GM12878 (cell line): ENCODE results near the gene HGS. TPM values are rescaled to one million over a fixed set of nuclear protein-coding genes. Genes with fewer than 3 reads are reported as not detected.

ENCODE experiments used
- ATAC-seq: fragments of 200-7000 bp; cut with Tn5 transposase; 3 replicates; pipeline ENCODE4 v1.9.1; 2020; ENCODE audit warnings: mild to moderate bottlenecking, moderate library complexity
- BruUV-seq: library from RNA; stranded (reverse); fragments of 400-500 nt; replicated peaks from 2 replicates; lab custom pipeline; 2021; lab: Mats Ljungman, UMichigan
- CTCF ChIA-PET: fragments of 300-600 bp; sonication (Branson Sonifier 250); formaldehyde crosslinking; extraction: SDS; loops from one replicate; lab custom pipeline; 2021; ENCODE audit warnings: inconsistent platforms; lab: Yijun Ruan, JAX
- POLR2A ChIA-PET: fragments of 350-600 bp; formaldehyde crosslinking; extraction: SDS; loops from one replicate; lab custom pipeline; 2021; ENCODE audit warnings: inconsistent platforms; lab: Charles Lee
- RAD21 ChIA-PET: fragments of 300-600 bp; sonication (Branson Sonifier 250); formaldehyde crosslinking; loops from one replicate; lab custom pipeline; 2023; ENCODE audit warnings: antibody characterized with exemption; ENCODE audit not compliant: unreplicated experiment; lab: Charles Lee
- SMC1A ChIA-PET: fragments of 300-600 bp; sonication (Branson Sonifier 250); formaldehyde crosslinking; loops from one replicate; lab custom pipeline; 2023; ENCODE audit not compliant: unreplicated experiment, uncharacterized antibody; lab: Charles Lee
- DNase-seq: peaks from one replicate; pipeline ENCODE4 v3.0.0-alpha.2; 2011; ENCODE audit warnings: low read depth, low spot score
- FAIRE-seq: peaks from 3 replicates; lab custom pipeline; 2011; peaks lifted over from hg19 to GRCh38; lab: Jason Lieb, UNC
- H2AFZ ChIP-seq: 2 replicates; pipeline ENCODE4 v1.6.0; 2011; ENCODE audit warnings: low read depth, low read length, control low read depth; ENCODE audit not compliant: control insufficient read depth
- H3K27ac ChIP-seq: 2 replicates; pipeline ENCODE4 v1.5.1; 2011; ENCODE audit warnings: control low read depth; ENCODE audit not compliant: control insufficient read depth, insufficient read depth
- H3K27me3 ChIP-seq, 2 experiments: replicated peaks in 1 of 2; 2 replicates each; pipeline versions ENCODE4 v1.6.0 to v1.6.1; 2011; ENCODE audit warnings: low read length in 1 of 2; ENCODE audit not compliant: control insufficient read depth in 2 of 2, insufficient read depth in 2 of 2
- H3K36me3 ChIP-seq, 2 experiments: 2 replicates each; pipeline ENCODE4 v1.5.1; 2011; ENCODE audit warnings: low read length in 1 of 2; ENCODE audit not compliant: control insufficient read depth in 2 of 2, insufficient read depth in 2 of 2
- H3K4me1 ChIP-seq: 2 replicates; pipeline ENCODE4 v1.6.1; 2011; ENCODE audit warnings: mild to moderate bottlenecking, low read length, moderate library complexity, mixed read lengths; ENCODE audit not compliant: control insufficient read depth, insufficient read depth
- H3K4me2 ChIP-seq: 2 replicates; pipeline ENCODE4 v1.6.0; 2011; ENCODE audit warnings: control low read depth; ENCODE audit not compliant: control insufficient read depth, insufficient read depth
- H3K4me3 ChIP-seq: fragments of 200-600 bp; sonication (generic); 2 replicates; pipeline ENCODE4 v1.5.1; 2016
- H3K79me2 ChIP-seq: 2 replicates; pipeline ENCODE4 v1.6.0; 2011; ENCODE audit warnings: low read length; ENCODE audit not compliant: control insufficient read depth, insufficient read depth
- H3K9ac ChIP-seq: 2 replicates; pipeline ENCODE4 v1.8.0; 2011; ENCODE audit warnings: low read length, control low read depth, mixed read lengths; ENCODE audit not compliant: control insufficient read depth, insufficient read depth
- H3K9me3 ChIP-seq: replicated peaks from 3 replicates; pipeline ENCODE4 v1.5.1; 2011; ENCODE audit warnings: mild to moderate bottlenecking, low read length; ENCODE audit not compliant: control insufficient read depth, insufficient read depth
- H4K20me1 ChIP-seq: 2 replicates; pipeline ENCODE4 v1.6.0; 2011; ENCODE audit not compliant: control insufficient read depth, insufficient read depth
- FOXK2 ChIP-seq: fragments of 450-650 bp; IDR thresholded peaks from 2 replicates; pipeline ENCODE4 v1.6.1; 2017; ENCODE audit warnings: mild to moderate bottlenecking, moderate library complexity
- MEF2B ChIP-seq: fragments of 450-650 bp; IDR thresholded peaks from 2 replicates; pipeline ENCODE4 v1.6.1; 2018; ENCODE audit warnings: mild to moderate bottlenecking, moderate library complexity; ENCODE audit not compliant: partially characterized antibody, poor library complexity, severe bottlenecking
- POLR2A ChIP-seq: IDR thresholded peaks from 2 replicates; pipeline ENCODE4 v1.6.1; 2011; ENCODE audit warnings: low read depth, mild to moderate bottlenecking, low read length
- WGBS: methylation state at CpG from one replicate; pipeline ENCODE4 v1.1.6; 2016; ENCODE audit warnings: low lambda C conversion rate; ENCODE audit not compliant: insufficient replicate concordance, insufficient coverage; ENCODE audit errors: missing lambda C conversion rate; 5-methylcytosine and 5-hydroxymethylcytosine counted together
- in situ Hi-C: fragments of 300-500 bp; cut with MboI; formaldehyde crosslinking; loops from 9 replicates; pipeline ENCODE4 v1.14.3; 2018; ENCODE audit warnings: mixed read lengths
- intact Hi-C: fragments of 100-400 bp; cut with micrococcal nuclease; formaldehyde crosslinking; loops from one replicate; pipeline ENCODE4 v1.14.2; 2022; ENCODE audit not compliant: unreplicated experiment
- polyA plus RNA-seq, 11 experiments: library from polyadenylated mRNA; depleted of rRNA in 4 of 11; unstranded in 6 of 11; stranded (reverse) in 5 of 11; fragments of >200 nt; fragmentation: Nextera tagmentation in 4 of 11; fragmentation: Illumina TruSeq in 1 of 11; extraction: Ambion mirVana in 4 of 11; extraction: Trizol in 1 of 11; gene quantifications; 1 replicate in 1 of 11; 2 replicates in 10 of 11; pipeline versions ENCODE4 v1.2.1 to v1.2.3, GENCODE V29; 2011 to 2016; ENCODE audit warnings: inconsistent platforms in 2 of 11, missing spikeins in 2 of 11, low read depth in 1 of 11
- total RNA-seq, 4 experiments: library from RNA; depleted of rRNA in 3 of 4; stranded (reverse); fragments of >200 nt in 3 of 4; fragmentation: Illumina TruSeq in 1 of 4; extraction: Trizol in 1 of 4; gene quantifications; 2 replicates each; pipeline versions ENCODE4 v1.2.1 to v1.2.3, GENCODE V29; 2013 to 2021
- TF ChIP-seq, protein P1 (sequence below): fragments of 450-650 bp; formaldehyde crosslinking; IDR thresholded peaks from 2 replicates; pipeline ENCODE4 v1.4.0; 2022; ENCODE audit warnings: mild to moderate bottlenecking, moderate library complexity

Gene HGS
- total and polyA plus RNA-seq, 10 of the 15 experiments (the other 5 are each of a cell fraction or from before 2014, with no cell fraction given): 2.2 to 85.6 (median 55.3) TPM

GRCh38 chr17:81676906-81677305 lies 6.9 kb upstream of the HGS start:
- TF ChIP-seq, protein P1, sequence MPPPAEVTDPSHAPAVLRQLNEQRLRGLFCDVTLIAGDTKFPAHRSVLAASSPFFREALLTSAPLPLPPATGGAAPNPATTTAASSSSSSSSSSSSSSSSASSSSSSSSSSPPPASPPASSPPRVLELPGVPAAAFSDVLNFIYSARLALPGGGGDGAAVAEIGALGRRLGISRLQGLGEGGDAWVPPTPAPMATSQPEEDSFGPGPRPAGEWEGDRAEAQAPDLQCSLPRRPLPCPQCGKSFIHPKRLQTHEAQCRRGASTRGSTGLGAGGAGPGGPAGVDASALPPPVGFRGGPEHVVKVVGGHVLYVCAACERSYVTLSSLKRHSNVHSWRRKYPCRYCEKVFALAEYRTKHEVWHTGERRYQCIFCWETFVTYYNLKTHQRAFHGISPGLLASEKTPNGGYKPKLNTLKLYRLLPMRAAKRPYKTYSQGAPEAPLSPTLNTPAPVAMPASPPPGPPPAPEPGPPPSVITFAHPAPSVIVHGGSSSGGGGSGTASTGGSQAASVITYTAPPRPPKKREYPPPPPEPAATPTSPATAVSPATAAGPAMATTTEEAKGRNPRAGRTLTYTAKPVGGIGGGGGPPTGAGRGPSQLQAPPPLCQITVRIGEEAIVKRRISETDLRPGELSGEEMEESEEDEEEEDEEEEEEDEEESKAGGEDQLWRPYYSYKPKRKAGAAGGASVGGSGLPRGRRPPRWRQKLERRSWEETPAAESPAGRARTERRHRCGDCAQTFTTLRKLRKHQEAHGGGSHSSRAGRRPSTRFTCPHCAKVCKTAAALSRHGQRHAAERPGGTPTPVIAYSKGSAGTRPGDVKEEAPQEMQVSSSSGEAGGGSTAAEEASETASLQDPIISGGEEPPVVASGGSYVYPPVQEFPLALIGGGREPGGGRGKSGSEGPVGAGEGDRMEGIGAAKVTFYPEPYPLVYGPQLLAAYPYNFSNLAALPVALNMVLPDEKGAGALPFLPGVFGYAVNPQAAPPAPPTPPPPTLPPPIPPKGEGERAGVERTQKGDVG: no peak
- TF ChIP-seq MEF2B (no peak), POLR2A (peak; percentile 37; the same call in 1 of the 2 replicates), FOXK2 (no peak)
- TF ChIP-seq, all 136 proteins: peak for 1
- ATAC-seq (no peak), DNase-seq (no peak), FAIRE-seq (no peak)
- CTCF ChIA-PET: interaction anchor here (1.4 to 1.6 kb wide), 2 partner anchors 26 to 35 kb away, joined by 4 to 6 read pairs; partner anchors contain the start of genes MRPL12 and SLC25A10
- SMC1A ChIA-PET: no interaction called here
- no peaks in the 10 kb centered on the region; the same call in 1 of the 2 replicates for H3K79me2 ChIP-seq
- no peaks in the 10 kb centered on the region for H4K20me1 ChIP-seq
- no peaks in the 10 kb centered on the region for H3K27me3 ChIP-seq
- intact Hi-C loops (no loop called here), in situ Hi-C loops (no loop called here)
- BruUV-seq: no TSS peak
- 81% methylated on average over 16 of the region's 17 CpGs for WGBS
- POLR2A ChIA-PET: interaction anchor here (0.7 kb wide), 1 partner anchor 8 kb away, joined by 3 read pairs; no protein-coding TSS in a partner anchor
- H3K9me3 ChIP-seq: no peaks in the 10 kb centered on the region
- no peak overlapping the region for H3K4me2 ChIP-seq
- RAD21 ChIA-PET: no interaction called here
- no peak overlapping the region for H3K4me3 ChIP-seq
- H3K36me3 ChIP-seq: peaks cover 0 to 16% of the 10 kb centered on the region in 2 experiments; a peak in 3 of 4 replicates
- no peak overlapping the region for H2AFZ ChIP-seq
- no peak overlapping the region for H3K9ac ChIP-seq
- no peaks in the 10 kb centered on the region for H3K4me1 ChIP-seq
- no peak overlapping the region for H3K27ac ChIP-seq
